CD4-positive, alpha-beta memory T cell (primary cell): ENCODE measurements around the gene GDPD2. TPM values are rescaled to one million over a fixed set of nuclear protein-coding genes. Genes with fewer than 3 reads are reported as not detected.

Source experiments
- CTCF ChIA-PET: fragments of 350-600 bp; sonication (Branson Sonifier 250); formaldehyde crosslinking; loops from one replicate; lab custom pipeline; 2021; ENCODE audit warnings: inconsistent platforms; ENCODE audit not compliant: partially characterized antibody; lab: Charles Lee
- POLR2A ChIA-PET: fragments of 350-600 bp; sonication (Branson Sonifier 250); formaldehyde crosslinking; loops from one replicate; lab custom pipeline; 2021; ENCODE audit not compliant: partially characterized antibody; lab: Charles Lee
- DNase-seq, 5 donors: peaks; one replicate each; pipeline versions ENCODE4 v3.0.0 to v3.0.0-alpha.2; 2020 to 2022; ENCODE audit warnings: mixed read lengths in 1 of 5
- H3K27ac ChIP-seq: one replicate; pipeline ENCODE4 v1.7.0; 2013; ENCODE audit warnings: low read depth, low read length
- H3K27me3 ChIP-seq: 2 replicates; pipeline ENCODE4 v1.7.0; 2013; ENCODE audit warnings: mild to moderate bottlenecking, low read length, moderate library complexity; ENCODE audit not compliant: insufficient read depth
- H3K36me3 ChIP-seq: 2 replicates; pipeline ENCODE4 v1.7.0; 2013; ENCODE audit warnings: mild to moderate bottlenecking, low read length, moderate library complexity; ENCODE audit not compliant: insufficient read depth
- H3K4me1 ChIP-seq: 2 replicates; pipeline ENCODE4 v1.7.0; 2013; ENCODE audit warnings: mild to moderate bottlenecking, low read length, moderate library complexity; ENCODE audit not compliant: insufficient read depth
- H3K4me3 ChIP-seq, 2 donors: one replicate each; pipeline ENCODE4 v1.7.0; 2013; ENCODE audit warnings: low read length in 2 of 2, mild to moderate bottlenecking in 1 of 2
- H3K9me3 ChIP-seq, 2 donors: one replicate each; pipeline ENCODE4 v1.7.0; 2013; ENCODE audit warnings: low read length in 2 of 2, control low read depth in 1 of 2; ENCODE audit not compliant: control insufficient read depth in 1 of 2
- H3K27ac Mint-ChIP-seq, 7 donors: one replicate each; pipeline ENCODE4 v1.8.0; 2020 to 2021; ENCODE audit warnings: mixed read lengths in 7 of 7, mild to moderate bottlenecking in 6 of 7, inconsistent platforms in 3 of 7, moderate library complexity in 3 of 7
- H3K27me3 Mint-ChIP-seq, 2 donors: one replicate each; pipeline ENCODE4 v1.8.0; 2020 to 2021; ENCODE audit warnings: mixed read lengths in 2 of 2
- H3K36me3 Mint-ChIP-seq, 2 donors: one replicate each; pipeline ENCODE4 v1.8.0; 2020 to 2021; ENCODE audit warnings: mixed read lengths in 2 of 2, inconsistent platforms in 1 of 2, mild to moderate bottlenecking in 1 of 2
- H3K4me1 Mint-ChIP-seq, 4 donors: one replicate each; pipeline ENCODE4 v1.8.0; 2020 to 2021; ENCODE audit warnings: mixed read lengths in 4 of 4, mild to moderate bottlenecking in 1 of 4
- H3K4me3 Mint-ChIP-seq, 8 donors: one replicate each; pipeline ENCODE4 v1.8.0; 2020 to 2021; ENCODE audit warnings: mixed read lengths in 8 of 8, mild to moderate bottlenecking in 7 of 8, moderate library complexity in 6 of 8, inconsistent platforms in 3 of 8
- H3K9me3 Mint-ChIP-seq, 8 donors: one replicate each; pipeline ENCODE4 v1.8.0; 2020 to 2021; ENCODE audit warnings: mixed read lengths in 8 of 8, mild to moderate bottlenecking in 5 of 8, inconsistent platforms in 3 of 8, moderate library complexity in 1 of 8
- intact Hi-C: fragments of 100-400 bp; cut with micrococcal nuclease; formaldehyde crosslinking; loops from one replicate; pipeline ENCODE4 v1.15.1; 2023
- polyA plus RNA-seq, 2 donors: library from polyadenylated mRNA; unstranded; fragments of 300-500 nt; fragmentation: Illumina TruSeq; gene quantifications; one replicate each; pipeline ENCODE4 v1.2.3, GENCODE V29; 2021
- total RNA-seq, 2 experiments: library from RNA; stranded (reverse); gene quantifications; one replicate each; pipeline ENCODE4 v1.2.3, GENCODE V29; 2021

The GDPD2 gene
- total and polyA plus RNA-seq, 4 experiments from 2014 or later: not detected

DNA sequence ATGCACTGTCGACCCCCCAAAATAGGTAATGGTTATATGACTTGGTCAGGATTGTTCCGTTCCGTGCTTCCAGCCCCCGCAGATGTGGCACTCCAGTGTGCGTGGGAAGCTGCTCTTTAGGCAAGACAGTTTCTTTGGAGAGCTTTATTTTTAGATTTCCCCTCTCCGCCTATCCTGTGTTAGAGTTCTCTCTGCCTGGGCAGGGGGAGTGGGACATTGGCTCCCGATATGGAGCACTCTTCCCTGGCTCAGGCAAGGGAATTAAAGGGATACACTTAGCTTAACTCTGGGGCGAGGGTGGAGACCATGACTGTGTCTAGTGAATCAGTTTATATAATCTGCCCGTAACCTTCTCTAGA is 57.5 kb downstream of the GDPD2 start:
- no peaks in the 10 kb centered on the region for H3K36me3 ChIP-seq
- H3K36me3 Mint-ChIP-seq: peaks cover 0 to 27% of the 10 kb centered on the region in 2 donors
- no peaks in the 10 kb centered on the region for H3K9me3 ChIP-seq
- no peaks in the 10 kb centered on the region for H3K4me1 ChIP-seq
- H3K27ac ChIP-seq: no peak overlapping the region
- peaks cover 0 to 6% (median 3%) of the 10 kb centered on the region in 4 donors for H3K4me1 Mint-ChIP-seq
- no peaks in the 10 kb centered on the region for H3K27me3 Mint-ChIP-seq
- DNase-seq: no peak
- intact Hi-C loops: no loop called here
- peak overlapping the region in 1 of 7 donors; percentile 41 for H3K27ac Mint-ChIP-seq
- POLR2A ChIA-PET: no interaction called here
- CTCF ChIA-PET: no interaction called here
- no peak overlapping the region for H3K4me3 Mint-ChIP-seq
- H3K4me3 ChIP-seq: no peak overlapping the region
- H3K27me3 ChIP-seq: no peaks in the 10 kb centered on the region
- no peaks in the 10 kb centered on the region for H3K9me3 Mint-ChIP-seq

DNA sequence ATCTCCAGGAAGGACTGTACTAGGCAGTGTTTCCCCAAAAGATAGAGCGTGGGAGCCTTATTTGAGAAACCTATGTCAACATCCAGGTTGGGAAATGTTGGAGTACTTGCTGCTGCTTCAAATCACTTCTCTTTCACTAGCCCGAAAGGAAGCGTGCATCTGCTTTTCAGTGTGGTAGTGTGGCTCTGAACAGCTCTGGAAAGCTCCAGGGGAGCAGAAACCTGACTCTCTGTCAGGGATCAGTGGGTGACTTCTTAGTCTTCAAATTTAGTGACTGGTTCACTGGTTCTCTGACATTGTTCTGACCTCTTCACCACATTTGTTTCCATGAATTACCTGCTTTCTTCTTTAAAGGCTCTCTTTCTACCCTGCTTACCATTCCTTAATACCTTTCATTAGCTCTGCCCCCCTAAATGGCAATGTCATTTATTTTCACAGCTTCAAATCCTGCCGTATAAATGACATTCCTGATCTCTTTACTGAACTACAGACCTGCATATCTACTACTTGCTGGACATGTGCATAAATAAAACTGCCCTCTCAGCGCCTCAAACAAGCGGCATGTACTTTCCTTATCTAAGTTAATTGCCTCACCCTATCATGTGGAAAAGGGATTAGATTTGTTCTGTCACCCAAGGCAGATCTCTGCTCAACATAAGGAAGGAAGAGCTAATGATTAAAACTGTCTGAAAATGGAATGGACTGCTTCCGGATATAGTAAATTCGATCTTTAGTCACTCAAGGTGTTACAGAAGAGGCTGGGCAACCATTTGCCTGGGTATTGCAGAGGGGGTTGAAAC is 58.6 kb downstream of the GDPD2 start:
- no peaks in the 10 kb centered on the region for H3K27me3 Mint-ChIP-seq
- ChIA-PET POLR2A (no interaction called here), CTCF (no interaction called here)
- no peaks in the 10 kb centered on the region for H3K9me3 Mint-ChIP-seq
- H3K4me1 ChIP-seq: no peaks in the 10 kb centered on the region
- no peak overlapping the region for H3K4me3 Mint-ChIP-seq
- H3K36me3 ChIP-seq: no peaks in the 10 kb centered on the region
- H3K27ac Mint-ChIP-seq: peak overlapping the region in 2 of 7 donors; percentile 49 to 74
- no peak overlapping the region for H3K4me3 ChIP-seq
- no peaks in the 10 kb centered on the region for H3K27me3 ChIP-seq
- H3K36me3 Mint-ChIP-seq: peaks cover 4 to 36% of the 10 kb centered on the region in 2 donors
- H3K9me3 ChIP-seq: no peaks in the 10 kb centered on the region
- no peak for DNase-seq
- intact Hi-C loops: no loop called here
- H3K27ac ChIP-seq: no peak overlapping the region
- H3K4me1 Mint-ChIP-seq: peaks cover 0 to 3% (median under 1%) of the 10 kb centered on the region in 4 donors

DNA sequence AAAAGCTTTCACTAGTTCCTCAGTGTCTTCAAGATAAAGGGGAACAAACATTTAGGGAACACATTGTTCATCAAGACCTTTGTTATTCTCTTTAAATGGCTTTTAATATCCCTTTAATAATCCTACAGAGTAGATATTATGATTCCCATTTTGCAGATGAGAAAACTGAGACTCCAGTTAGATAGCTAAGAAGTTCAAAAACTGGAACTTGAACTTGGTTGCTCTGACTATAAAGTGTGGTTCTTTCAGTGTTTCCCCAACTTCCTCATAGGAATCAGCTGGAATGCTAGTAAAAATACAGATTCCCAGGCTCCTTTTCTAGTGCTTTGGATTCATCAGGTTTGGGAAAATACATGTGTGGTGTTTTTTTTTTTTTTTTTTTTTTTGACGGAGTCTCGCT is 59.2 kb downstream of the GDPD2 start:
- Mint-ChIP-seq H3K36me3 (peaks cover 6 to 36% of the 10 kb centered on the region in 2 donors), H3K27me3 (no peaks in the 10 kb centered on the region), H3K27ac (no peak overlapping the region), H3K9me3 (no peaks in the 10 kb centered on the region), H3K4me1 (peaks cover 0 to 3% (median under 1%) of the 10 kb centered on the region in 4 donors), H3K4me3 (no peak overlapping the region)
- H3K27ac ChIP-seq: no peak overlapping the region
- no peaks in the 10 kb centered on the region for H3K4me1 ChIP-seq
- no peaks in the 10 kb centered on the region for H3K36me3 ChIP-seq
- no peak overlapping the region for H3K4me3 ChIP-seq
- ChIA-PET POLR2A (no interaction called here), CTCF (no interaction called here)
- H3K27me3 ChIP-seq: no peaks in the 10 kb centered on the region
- no peak for DNase-seq
- no peaks in the 10 kb centered on the region for H3K9me3 ChIP-seq
- intact Hi-C loops: no loop called here

Other genes starting within 250 kb of the GDPD2 start
- gene DGAT2L6, start 245.8 kb upstream of the GDPD2 start, total RNA-seq: not detected
- not detected for gene DGAT2L6, start 245.8 kb upstream of the GDPD2 start, polyA plus RNA-seq
- not detected for gene AWAT1, start 188.7 kb upstream of the GDPD2 start, total RNA-seq
- not detected for gene AWAT1, start 188.7 kb upstream of the GDPD2 start, polyA plus RNA-seq
- under 1 TPM in 1 of 2 experiments, not detected in 1; 0.35 TPM for gene P2RY4, start 163.1 kb upstream of the GDPD2 start, total RNA-seq
- not detected for gene P2RY4, start 163.1 kb upstream of the GDPD2 start, polyA plus RNA-seq
- gene ARR3, start 155.0 kb upstream of the GDPD2 start, total RNA-seq: not detected
- gene ARR3, start 155.0 kb upstream of the GDPD2 start, polyA plus RNA-seq: not detected
- not detected for gene RAB41, start 141.1 kb upstream of the GDPD2 start, total RNA-seq
- not detected for gene RAB41, start 141.1 kb upstream of the GDPD2 start, polyA plus RNA-seq
- gene PDZD11, start 133.4 kb upstream of the GDPD2 start, total RNA-seq: 10 to 100 TPM; 12.7 to 12.9 TPM
- 10 to 100 TPM; 38.9 to 52.3 TPM for gene PDZD11, start 133.4 kb upstream of the GDPD2 start, polyA plus RNA-seq
- under 1 TPM; 0.08 to 0.17 TPM for gene KIF4A, start 133.2 kb upstream of the GDPD2 start, total RNA-seq
- gene KIF4A, start 133.2 kb upstream of the GDPD2 start, polyA plus RNA-seq: not detected
- gene DLG3, start 21.5 kb downstream of the GDPD2 start, total RNA-seq: 10 to 100 TPM; 12.4 to 14.2 TPM
- gene DLG3, start 21.5 kb downstream of the GDPD2 start, polyA plus RNA-seq: 10 to 100 TPM in 1 of 2 donors, 1 to 10 TPM in 1; 5.3 to 11.6 TPM